Parathyroid adenoma (tissue), 2 donors: ENCODE results near the gene APBB2.

Experiments
- H2AFZ ChIP-seq: fragments of 300-600 bp; sonication (generic); one replicate; pipeline ENCODE4 v1.7.0; 2017; ENCODE audit warnings: antibody characterized with exemption, mild to moderate bottlenecking
- H3K27ac ChIP-seq: fragments of 300-600 bp; sonication (generic); one replicate; pipeline ENCODE4 v1.7.0; 2017
- H3K27me3 ChIP-seq: fragments of 300-600 bp; sonication (generic); one replicate; pipeline ENCODE4 v1.7.0; 2017; ENCODE audit warnings: low read length; ENCODE audit not compliant: control insufficient read depth, insufficient read depth
- H3K36me3 ChIP-seq: fragments of 300-600 bp; sonication (generic); one replicate; pipeline ENCODE4 v1.7.0; 2017; ENCODE audit warnings: low read length; ENCODE audit not compliant: control insufficient read depth, insufficient read depth
- H3K4me1 ChIP-seq: fragments of 300-600 bp; sonication (generic); one replicate; pipeline ENCODE4 v1.7.0; 2017; ENCODE audit warnings: control low read depth
- H3K4me2 ChIP-seq: fragments of 300-600 bp; sonication (generic); one replicate; pipeline ENCODE4 v1.7.0; 2017; ENCODE audit warnings: low read length
- H3K4me3 ChIP-seq: fragments of 300-600 bp; sonication (generic); one replicate; pipeline ENCODE4 v1.7.0; 2017; ENCODE audit warnings: low read depth, low read length
- H3K79me2 ChIP-seq: fragments of 300-600 bp; sonication (generic); one replicate; pipeline ENCODE4 v1.7.0; 2017; ENCODE audit warnings: control low read depth
- H3K9ac ChIP-seq: fragments of 300-600 bp; sonication (generic); one replicate; pipeline ENCODE4 v1.7.0; 2017; ENCODE audit warnings: mild to moderate bottlenecking
- H3K9me3 ChIP-seq: fragments of 300-600 bp; sonication (generic); one replicate; pipeline ENCODE4 v1.7.0; 2017; ENCODE audit warnings: low read length; ENCODE audit not compliant: control insufficient read depth
- TF ChIP-seq, protein P1 (sequence below): fragments of 300-600 bp; sonication (generic); IDR thresholded peaks from one replicate; pipeline ENCODE4 v1.7.0; 2017; ENCODE audit warnings: antibody characterized with exemption, mild to moderate bottlenecking
- donor health status: primary hyperparathyroidism.

Gene APBB2

DNA sequence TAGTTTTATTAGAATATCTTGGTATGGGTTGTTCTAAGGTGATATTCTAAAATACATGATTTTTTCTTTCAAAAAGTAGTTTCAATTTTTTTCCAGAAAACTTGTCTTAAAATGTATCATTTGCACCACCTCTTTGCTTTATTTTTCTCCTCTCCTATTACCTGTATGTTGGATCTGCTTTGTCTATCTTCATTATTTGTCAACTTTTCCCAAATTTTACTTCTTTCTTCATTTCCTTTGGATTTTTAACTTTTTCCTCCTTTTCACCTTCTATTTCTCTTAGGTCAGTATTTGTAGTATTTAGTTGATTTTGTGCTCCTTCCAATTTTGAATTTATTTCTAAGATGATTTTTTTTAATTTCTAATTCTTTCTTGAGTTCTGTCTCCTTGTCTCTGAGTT is 169.6 kb downstream of the APBB2 start:
- H2AFZ ChIP-seq: no peak overlapping the region
- no peak overlapping the region for H3K27ac ChIP-seq
- TF ChIP-seq, protein P1, sequence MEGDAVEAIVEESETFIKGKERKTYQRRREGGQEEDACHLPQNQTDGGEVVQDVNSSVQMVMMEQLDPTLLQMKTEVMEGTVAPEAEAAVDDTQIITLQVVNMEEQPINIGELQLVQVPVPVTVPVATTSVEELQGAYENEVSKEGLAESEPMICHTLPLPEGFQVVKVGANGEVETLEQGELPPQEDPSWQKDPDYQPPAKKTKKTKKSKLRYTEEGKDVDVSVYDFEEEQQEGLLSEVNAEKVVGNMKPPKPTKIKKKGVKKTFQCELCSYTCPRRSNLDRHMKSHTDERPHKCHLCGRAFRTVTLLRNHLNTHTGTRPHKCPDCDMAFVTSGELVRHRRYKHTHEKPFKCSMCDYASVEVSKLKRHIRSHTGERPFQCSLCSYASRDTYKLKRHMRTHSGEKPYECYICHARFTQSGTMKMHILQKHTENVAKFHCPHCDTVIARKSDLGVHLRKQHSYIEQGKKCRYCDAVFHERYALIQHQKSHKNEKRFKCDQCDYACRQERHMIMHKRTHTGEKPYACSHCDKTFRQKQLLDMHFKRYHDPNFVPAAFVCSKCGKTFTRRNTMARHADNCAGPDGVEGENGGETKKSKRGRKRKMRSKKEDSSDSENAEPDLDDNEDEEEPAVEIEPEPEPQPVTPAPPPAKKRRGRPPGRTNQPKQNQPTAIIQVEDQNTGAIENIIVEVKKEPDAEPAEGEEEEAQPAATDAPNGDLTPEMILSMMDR: no peak
- no peaks in the 10 kb centered on the region for H3K9me3 ChIP-seq
- no peaks in the 10 kb centered on the region for H3K4me1 ChIP-seq
- no peak overlapping the region for H3K9ac ChIP-seq
- no peak overlapping the region for H3K4me3 ChIP-seq
- H3K4me2 ChIP-seq: no peak overlapping the region
- no peaks in the 10 kb centered on the region for H3K36me3 ChIP-seq
- no peaks in the 10 kb centered on the region for H3K27me3 ChIP-seq
- H3K79me2 ChIP-seq: no peaks in the 10 kb centered on the region

DNA sequence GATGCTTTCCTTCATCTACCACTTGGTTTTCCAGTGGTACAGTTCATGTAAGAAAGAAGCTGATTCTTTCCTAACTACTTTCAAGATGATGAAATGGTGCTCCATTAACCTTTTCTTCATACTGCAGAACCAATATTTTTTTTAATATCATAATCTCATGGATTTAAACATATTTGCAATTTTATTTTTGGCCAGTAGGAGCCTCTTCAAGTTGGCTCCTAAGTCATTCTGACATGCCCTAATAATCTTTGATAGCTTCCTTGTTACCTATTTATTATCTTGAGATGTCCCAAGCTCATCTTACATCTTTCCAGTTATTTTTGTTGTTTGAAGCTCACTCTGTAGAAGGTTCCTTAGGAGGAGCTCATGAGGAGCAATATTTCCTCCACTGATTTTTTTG is 170.2 kb downstream of the APBB2 start:
- Histone ChIP-seq H3K27me3 (no peaks in the 10 kb centered on the region), H3K9ac (no peak overlapping the region), H3K4me3 (no peak overlapping the region), H3K9me3 (no peaks in the 10 kb centered on the region), H3K4me1 (no peaks in the 10 kb centered on the region), H3K36me3 (no peaks in the 10 kb centered on the region), H3K27ac (no peak overlapping the region), H2AFZ (no peak overlapping the region), H3K4me2 (no peak overlapping the region), H3K79me2 (no peaks in the 10 kb centered on the region)
- TF ChIP-seq, protein P1: no peak

DNA sequence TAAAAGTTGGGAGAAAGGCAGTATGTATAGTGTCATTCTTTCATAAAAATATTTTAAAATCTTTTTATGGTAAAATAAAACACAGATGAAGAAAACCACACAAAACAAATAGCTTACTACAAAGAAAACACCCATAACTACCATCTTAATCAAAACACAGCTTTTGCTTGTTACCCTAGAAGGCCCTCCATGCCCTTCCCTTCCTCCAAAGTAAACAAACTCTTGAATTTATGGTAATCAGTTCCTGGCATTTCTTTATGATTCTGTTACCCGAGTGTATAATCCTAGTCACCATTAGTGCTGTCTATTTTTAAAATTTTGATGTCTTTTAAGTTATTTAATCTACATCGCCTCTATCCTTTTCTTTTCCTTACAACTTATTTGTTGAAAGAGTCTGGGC is 170.9 kb downstream of the APBB2 start:
- no peaks in the 10 kb centered on the region for H3K27me3 ChIP-seq
- no peak overlapping the region for H2AFZ ChIP-seq
- H3K36me3 ChIP-seq: no peaks in the 10 kb centered on the region
- no peak overlapping the region for H3K4me2 ChIP-seq
- no peaks in the 10 kb centered on the region for H3K4me1 ChIP-seq
- no peaks in the 10 kb centered on the region for H3K79me2 ChIP-seq
- H3K27ac ChIP-seq: no peak overlapping the region
- no peak overlapping the region for H3K4me3 ChIP-seq
- no peak overlapping the region for H3K9ac ChIP-seq
- TF ChIP-seq, protein P1: no peak
- H3K9me3 ChIP-seq: no peaks in the 10 kb centered on the region

DNA sequence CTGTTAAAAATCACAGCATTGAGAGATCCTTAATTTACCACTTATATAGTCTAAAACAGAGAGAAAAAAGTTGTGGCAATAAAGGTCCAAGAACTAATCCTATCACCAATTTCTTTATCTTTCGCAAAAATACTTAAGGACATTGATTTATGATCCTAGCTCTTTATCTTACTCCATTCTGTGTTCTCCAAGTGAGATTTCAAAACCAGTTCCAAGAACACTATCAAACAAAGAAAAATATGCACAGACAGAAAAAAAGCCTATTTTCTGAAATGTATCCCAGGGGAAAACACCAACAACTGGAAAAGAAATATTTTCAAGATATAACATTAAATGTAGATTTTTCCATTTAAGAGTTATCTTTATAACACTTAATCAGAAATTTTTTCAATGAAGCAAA is 172.8 kb downstream of the APBB2 start:
- Histone ChIP-seq H3K27me3 (no peaks in the 10 kb centered on the region), H2AFZ (no peak overlapping the region), H3K9me3 (no peaks in the 10 kb centered on the region), H3K9ac (no peak overlapping the region), H3K79me2 (no peaks in the 10 kb centered on the region), H3K4me2 (no peak overlapping the region), H3K4me1 (no peaks in the 10 kb centered on the region), H3K4me3 (no peak overlapping the region), H3K36me3 (no peaks in the 10 kb centered on the region), H3K27ac (no peak overlapping the region)
- TF ChIP-seq, protein P1: no peak

DNA sequence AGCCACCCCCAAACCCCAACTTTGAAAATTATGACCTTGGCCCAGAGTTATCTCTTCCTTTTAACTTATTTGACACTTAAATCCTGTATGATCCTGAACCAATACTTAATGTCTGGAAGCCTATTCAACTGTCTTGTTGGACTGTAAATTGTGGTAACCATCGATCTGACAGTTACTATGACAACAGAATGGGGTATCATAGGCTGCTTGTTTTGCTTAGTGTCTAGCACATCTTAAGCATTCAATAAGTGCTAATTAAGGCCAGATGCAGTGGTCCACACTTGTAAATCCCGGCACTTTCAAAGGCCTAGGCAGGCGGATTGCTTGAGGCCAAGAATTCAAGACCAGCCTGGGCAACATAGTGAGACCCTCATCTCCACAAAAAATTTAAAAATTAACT is 175.0 kb downstream of the APBB2 start:
- Histone ChIP-seq H3K79me2 (no peaks in the 10 kb centered on the region), H3K4me1 (no peaks in the 10 kb centered on the region), H3K36me3 (no peaks in the 10 kb centered on the region), H3K27me3 (no peaks in the 10 kb centered on the region), H3K9ac (no peak overlapping the region), H3K4me2 (no peak overlapping the region), H3K4me3 (no peak overlapping the region), H3K27ac (no peak overlapping the region), H3K9me3 (no peaks in the 10 kb centered on the region), H2AFZ (no peak overlapping the region)
- TF ChIP-seq, protein P1: no peak
